OCI-LY7 (cell line): Measurements from ENCODE around the gene SATL1. TPM values are rescaled to one million over a fixed set of nuclear protein-coding genes. Genes with fewer than 3 reads are reported as not detected.

Experiments
- BruUV-seq: library from RNA; stranded (reverse); fragments of 400-500 nt; replicated peaks from 2 replicates; lab custom pipeline; 2021; lab: Mats Ljungman, UMichigan
- CTCF ChIA-PET: fragments of 300-600 bp; sonication (Branson Sonifier 250); formaldehyde crosslinking; loops from one replicate; lab custom pipeline; 2022; ENCODE audit warnings: antibody characterized with exemption; ENCODE audit not compliant: unreplicated experiment; lab: Charles Lee
- POLR2A ChIA-PET: fragments of 300-600 bp; sonication (Branson Sonifier 250); formaldehyde crosslinking; loops from one replicate; lab custom pipeline; 2022; ENCODE audit warnings: antibody characterized with exemption; lab: Charles Lee
- DNase-seq: peaks from one replicate; pipeline ENCODE4 v3.0.0-alpha.2; 2015; ENCODE audit warnings: low spot score
- H2AFZ ChIP-seq: fragments of 200-600 bp; sonication (generic), shearing (Covaris generic); 2 replicates; pipeline ENCODE4 v1.6.1; 2014; ENCODE audit warnings: mild to moderate bottlenecking, antibody characterized with exemption, low read length, moderate library complexity
- H3K27ac ChIP-seq: fragments of 200-600 bp; sonication (generic); 2 replicates; pipeline ENCODE4 v1.5.1; 2014; ENCODE audit warnings: mixed run types, low read depth, mild to moderate bottlenecking, moderate library complexity, low read length, inconsistent platforms; ENCODE audit not compliant: poor library complexity, severe bottlenecking
- H3K36me3 ChIP-seq: fragments of 200-600 bp; sonication (generic); 2 replicates; pipeline ENCODE4 v1.6.1; 2014; ENCODE audit warnings: mild to moderate bottlenecking, antibody characterized with exemption, low read length, moderate library complexity, mixed read lengths; ENCODE audit not compliant: insufficient read depth
- H3K4me1 ChIP-seq: fragments of 200-600 bp; sonication (generic); 2 replicates; pipeline ENCODE4 v1.5.1; 2014; ENCODE audit warnings: mild to moderate bottlenecking, low read length; ENCODE audit not compliant: insufficient read depth, poor library complexity, severe bottlenecking
- H3K4me2 ChIP-seq: fragments of 200-600 bp; sonication (generic); 2 replicates; pipeline ENCODE4 v1.6.1; 2014; ENCODE audit warnings: mild to moderate bottlenecking, low read length
- H3K4me3 ChIP-seq: fragments of 200-600 bp; sonication (generic); 2 replicates; pipeline ENCODE4 v1.5.1; 2014; ENCODE audit warnings: mild to moderate bottlenecking, low read depth, low read length; ENCODE audit not compliant: poor library complexity, severe bottlenecking
- H3K79me2 ChIP-seq: fragments of 200-600 bp; sonication (generic); 2 replicates; pipeline ENCODE4 v1.6.1; 2016; ENCODE audit warnings: low read depth, mild to moderate bottlenecking, low read length, moderate library complexity, mixed read lengths; ENCODE audit not compliant: insufficient read depth
- H3K9me2 ChIP-seq: fragments of 200-600 bp; sonication (generic); 2 replicates; pipeline ENCODE4 v1.6.1; 2016; ENCODE audit warnings: mild to moderate bottlenecking, low read length, mixed read lengths; ENCODE audit not compliant: insufficient read depth
- H3K9me3 ChIP-seq: fragments of 200-600 bp; sonication (generic); 2 replicates; pipeline ENCODE4 v1.6.1; 2014; ENCODE audit warnings: mild to moderate bottlenecking, mixed run types, low read length, mixed read lengths
- H4K20me1 ChIP-seq: fragments of 200-600 bp; sonication (generic); 2 replicates; pipeline ENCODE4 v1.6.1; 2014; ENCODE audit warnings: mild to moderate bottlenecking, antibody characterized with exemption, low read length, moderate library complexity, mixed read lengths; ENCODE audit not compliant: insufficient read depth
- EZH2phosphoT487 ChIP-seq: fragments of 200-600 bp; sonication (generic); IDR thresholded peaks from 2 replicates; pipeline ENCODE4 v1.6.1; 2018; ENCODE audit warnings: low read depth, borderline replicate concordance, mild to moderate bottlenecking, mixed run types, antibody characterized with exemption, low read length, moderate library complexity, mixed read lengths
- intact Hi-C: fragments of 100-400 bp; cut with micrococcal nuclease; formaldehyde crosslinking; loops from one replicate; pipeline ENCODE4 v1.10.0; 2022; ENCODE audit not compliant: unreplicated experiment
- total RNA-seq, 2 experiments: library from RNA; depleted of rRNA in 1 of 2; stranded (reverse); fragments of >200 nt in 1 of 2; shearing (Covaris generic) in 1 of 2; gene quantifications; 2 replicates each; pipeline ENCODE4 v1.2.3, GENCODE V29; 2014 to 2022
- TF ChIP-seq, protein P1 (sequence below): fragments of 200-600 bp; sonication (generic); conservative IDR thresholded peaks from 2 replicates; pipeline ENCODE4 v1.5.1; 2014; ENCODE audit warnings: mild to moderate bottlenecking, antibody characterized with exemption, low read length, moderate library complexity, mixed read lengths

The SATL1 gene
- total RNA-seq, 2 experiments from 2014 or later, result 0.17 TPM; not detected in 1

DNA sequence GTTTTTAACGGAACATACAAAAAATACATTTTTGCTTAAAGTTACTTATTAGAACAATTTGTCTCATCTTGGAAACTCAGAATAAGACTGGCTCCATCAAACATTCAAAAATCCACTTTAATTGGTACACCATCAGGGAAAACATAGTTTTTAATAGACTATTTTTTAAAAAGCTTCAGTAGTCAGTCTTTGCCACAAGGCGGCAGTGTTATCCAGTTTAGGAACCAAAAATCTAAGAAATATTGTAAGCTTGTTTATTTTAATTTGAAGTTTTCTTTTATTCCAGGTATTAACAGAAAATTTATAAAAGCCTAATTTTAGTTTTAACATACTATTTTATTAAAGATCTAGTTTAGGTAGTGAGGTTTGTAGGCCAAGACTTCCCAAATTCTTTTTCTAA is 132.2 kb downstream of the SATL1 start:
- Histone ChIP-seq H3K79me2 (no peaks in the 10 kb centered on the region), H3K36me3 (no peaks in the 10 kb centered on the region), H3K27ac (no peak overlapping the region), H3K9me3 (no peaks in the 10 kb centered on the region), H4K20me1 (no peaks in the 10 kb centered on the region), H3K4me3 (no peak overlapping the region), H3K4me2 (no peak overlapping the region), H3K4me1 (no peaks in the 10 kb centered on the region), H3K9me2 (no peaks in the 10 kb centered on the region), H2AFZ (no peak overlapping the region)
- peak; percentile 15 for DNase-seq
- ChIA-PET CTCF (no interaction called here), POLR2A (no interaction called here)
- BruUV-seq, result no TSS peak
- TF ChIP-seq, protein P1, sequence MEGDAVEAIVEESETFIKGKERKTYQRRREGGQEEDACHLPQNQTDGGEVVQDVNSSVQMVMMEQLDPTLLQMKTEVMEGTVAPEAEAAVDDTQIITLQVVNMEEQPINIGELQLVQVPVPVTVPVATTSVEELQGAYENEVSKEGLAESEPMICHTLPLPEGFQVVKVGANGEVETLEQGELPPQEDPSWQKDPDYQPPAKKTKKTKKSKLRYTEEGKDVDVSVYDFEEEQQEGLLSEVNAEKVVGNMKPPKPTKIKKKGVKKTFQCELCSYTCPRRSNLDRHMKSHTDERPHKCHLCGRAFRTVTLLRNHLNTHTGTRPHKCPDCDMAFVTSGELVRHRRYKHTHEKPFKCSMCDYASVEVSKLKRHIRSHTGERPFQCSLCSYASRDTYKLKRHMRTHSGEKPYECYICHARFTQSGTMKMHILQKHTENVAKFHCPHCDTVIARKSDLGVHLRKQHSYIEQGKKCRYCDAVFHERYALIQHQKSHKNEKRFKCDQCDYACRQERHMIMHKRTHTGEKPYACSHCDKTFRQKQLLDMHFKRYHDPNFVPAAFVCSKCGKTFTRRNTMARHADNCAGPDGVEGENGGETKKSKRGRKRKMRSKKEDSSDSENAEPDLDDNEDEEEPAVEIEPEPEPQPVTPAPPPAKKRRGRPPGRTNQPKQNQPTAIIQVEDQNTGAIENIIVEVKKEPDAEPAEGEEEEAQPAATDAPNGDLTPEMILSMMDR, result peak; percentile 83
- TF ChIP-seq EZH2phosphoT487, result no peak
- intact Hi-C loops, result loop anchor here (1.0 kb wide), 1 partner anchor 433 kb away; no protein-coding TSS in a partner anchor

DNA sequence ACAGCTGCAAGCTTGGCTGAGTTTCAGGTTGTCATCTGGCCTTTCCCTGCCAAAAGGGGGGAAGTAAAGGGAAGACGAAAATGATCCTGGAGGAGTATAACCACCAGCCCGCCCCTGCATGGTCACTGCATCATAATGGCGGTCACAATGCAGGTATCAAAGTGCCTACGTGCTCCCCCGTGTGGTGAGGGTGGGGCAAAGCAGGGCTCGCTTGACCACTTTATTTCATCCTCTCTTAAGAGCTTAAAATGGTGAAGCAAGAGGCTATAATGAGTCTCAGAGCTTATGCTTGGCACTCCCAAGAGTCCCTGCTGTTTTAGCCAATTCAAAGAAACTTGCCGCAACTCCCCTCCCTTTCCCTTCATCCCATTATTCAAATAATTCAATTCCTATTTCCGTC is 134.3 kb downstream of the SATL1 start:
- POLR2A ChIA-PET, result no interaction called here
- H3K4me1 ChIP-seq, result no peaks in the 10 kb centered on the region
- H3K4me3 ChIP-seq, result no peak overlapping the region
- H3K9me2 ChIP-seq, result no peaks in the 10 kb centered on the region
- CTCF ChIA-PET, result interaction anchor here (0.6 kb wide), 1 partner anchor 8 kb away, joined by 4 read pairs; no protein-coding TSS in a partner anchor
- BruUV-seq, result no TSS peak
- H3K36me3 ChIP-seq, result no peaks in the 10 kb centered on the region
- no peaks in the 10 kb centered on the region for H3K9me3 ChIP-seq
- intact Hi-C loops, result no loop called here
- H2AFZ ChIP-seq, result no peak overlapping the region
- TF ChIP-seq, protein P1, result peak; percentile 71
- TF ChIP-seq EZH2phosphoT487, result no peak
- H3K4me2 ChIP-seq, result no peak overlapping the region
- no peaks in the 10 kb centered on the region for H4K20me1 ChIP-seq
- no peak overlapping the region for H3K27ac ChIP-seq
- DNase-seq, result peak; percentile 33
- no peaks in the 10 kb centered on the region for H3K79me2 ChIP-seq

DNA sequence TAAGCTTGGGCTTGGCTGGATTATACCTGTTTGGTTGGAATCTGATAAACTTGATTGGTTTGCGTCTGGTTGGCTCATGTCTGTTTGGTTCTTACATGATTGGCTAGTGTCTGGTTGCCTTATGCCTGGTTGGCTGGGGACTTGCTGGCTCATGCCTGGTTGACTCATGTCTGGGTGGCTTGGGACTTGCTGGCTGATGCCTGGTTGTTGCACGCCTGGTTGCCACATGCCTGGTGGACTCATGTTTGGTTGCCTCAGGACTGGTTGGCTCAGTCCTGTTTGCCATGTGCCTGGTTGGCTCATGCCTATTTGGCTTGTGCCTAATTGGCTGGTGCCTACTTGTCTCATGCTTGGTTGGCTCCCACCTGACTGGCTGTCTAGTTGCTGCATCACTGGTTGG is 135.4 kb downstream of the SATL1 start:
- Histone ChIP-seq H3K4me3 (no peak overlapping the region), H3K9me3 (no peaks in the 10 kb centered on the region), H3K4me1 (no peaks in the 10 kb centered on the region), H3K4me2 (no peak overlapping the region), H3K9me2 (no peaks in the 10 kb centered on the region), H3K79me2 (no peaks in the 10 kb centered on the region), H2AFZ (no peak overlapping the region), H3K36me3 (no peaks in the 10 kb centered on the region), H3K27ac (no peak overlapping the region), H4K20me1 (no peaks in the 10 kb centered on the region)
- TF ChIP-seq, protein P1, result no peak
- ChIA-PET POLR2A (no interaction called here), CTCF (no interaction called here)
- no peak for DNase-seq
- no TSS peak for BruUV-seq
- intact Hi-C loops, result no loop called here
